GM18498 (cell line): Measurements from ENCODE around the gene NCR2.
"Not testable (repeated sequence)": the region's sequence is repeated elsewhere in the genome, so short reads cannot be mapped to it uniquely, and the experiment has no call there.

ENCODE experiments used
- ATAC-seq: cut with Tn5 transposase; IDR thresholded peaks from one replicate; pipeline ENCODE4 v1.9.1; 2021; ENCODE audit warnings: mild to moderate bottlenecking, moderate library complexity; ENCODE audit not compliant: unreplicated experiment

NCR2 gene

GRCh38 chr6:41335296-41335695, at the start of gene NCR2:
NCR2 (plus strand) TSS chr6:41335608; CDS start chr6:41335877, 269 bp downstream.
- ATAC-seq: no peak

GRCh38 chr6:41286544-41287346, 48.7 kb upstream of the NCR2 start, which contains the start of gene TREM1:
TREM1 (minus strand) TSS chr6:41286682; CDS start chr6:41286655, 27 bp downstream.
- ATAC-seq: no peak

- no peak for ATAC-seq
Observed at GRCh38 chr6:41288030-41288753, 47.2 kb upstream of the NCR2 start.

- no peak for ATAC-seq
Observed at GRCh38 chr6:41288754-41289129, 46.7 kb upstream of the NCR2 start.

- ATAC-seq: no peak
Observed at GRCh38 chr6:41289815-41290214, 45.6 kb upstream of the NCR2 start.

GRCh38 chr6:41291717-41292116, 43.7 kb upstream of the NCR2 start:
- no peak for ATAC-seq

- no peak for ATAC-seq
Observed at GRCh38 chr6:41294214-41294872, 41.1 kb upstream of the NCR2 start.

GRCh38 chr6:41297248-41297647, 38.2 kb upstream of the NCR2 start:
- not testable (repeated sequence) for ATAC-seq

- ATAC-seq: no peak
Observed at GRCh38 chr6:41298785-41299502, 36.5 kb upstream of the NCR2 start.

- no peak for ATAC-seq
Observed at GRCh38 chr6:41302638-41303037, 32.8 kb upstream of the NCR2 start.

GRCh38 chr6:41306187-41306854, 29.1 kb upstream of the NCR2 start:
- no peak for ATAC-seq

- no peak for ATAC-seq
Observed at GRCh38 chr6:41315203-41315602, 20.2 kb upstream of the NCR2 start.

GRCh38 chr6:41315943-41316620, 19.3 kb upstream of the NCR2 start:
- no peak for ATAC-seq

- ATAC-seq: no peak
Observed at GRCh38 chr6:41318261-41318653, 17.2 kb upstream of the NCR2 start.

GRCh38 chr6:41318654-41319565, 16.5 kb upstream of the NCR2 start:
- ATAC-seq: peak; percentile 95

GRCh38 chr6:41321183-41321582, 14.2 kb upstream of the NCR2 start:
- no peak for ATAC-seq

- no peak for ATAC-seq
Observed at GRCh38 chr6:41325446-41326066, 9.9 kb upstream of the NCR2 start.

- ATAC-seq: no peak
Observed at GRCh38 chr6:41326092-41326491, 9.3 kb upstream of the NCR2 start.
